Panc1 (cell line): ENCODE data around the gene MSRB1. TPM values are rescaled to one million over a fixed set of nuclear protein-coding genes. Genes with fewer than 3 reads are reported as not detected.

Source experiments
- ATAC-seq: fragments of 200-7000 bp; cut with Tn5 transposase; 2 replicates; pipeline ENCODE4 v1.9.1; 2020; ENCODE audit warnings: mild to moderate bottlenecking, moderate library complexity
- BruUV-seq: library from RNA; stranded (reverse); fragments of 400-500 nt; replicated peaks from 2 replicates; lab custom pipeline; 2021; lab: Mats Ljungman, UMichigan
- CTCF ChIA-PET: fragments of 300-600 bp; sonication (Branson Sonifier 250); formaldehyde crosslinking; loops from one replicate; lab custom pipeline; 2022; ENCODE audit warnings: antibody characterized with exemption; lab: Charles Lee
- POLR2A ChIA-PET: fragments of 300-600 bp; sonication (Branson Sonifier 250); formaldehyde crosslinking; loops from one replicate; lab custom pipeline; 2022; ENCODE audit warnings: antibody characterized with exemption; lab: Charles Lee
- DNase-seq: peaks from one replicate; pipeline ENCODE4 v3.0.0-alpha.2; 2010; ENCODE audit warnings: low read depth, low spot score
- H3K27ac ChIP-seq: 2 replicates; pipeline ENCODE4 v1.5.1; 2011; ENCODE audit warnings: mild to moderate bottlenecking, low read length, inconsistent platforms
- H3K27me3 ChIP-seq: fragments of 200-500 bp; sonication (Bioruptor generic); 2 replicates; pipeline ENCODE4 v1.6.0; 2014; ENCODE audit warnings: low read length, inconsistent platforms; ENCODE audit not compliant: control insufficient read depth, insufficient read depth
- H3K36me3 ChIP-seq: fragments of 200-500 bp; sonication (Bioruptor generic); 2 replicates; pipeline ENCODE4 v1.5.1; 2014; ENCODE audit warnings: inconsistent platforms, mild to moderate bottlenecking, low read length, moderate library complexity; ENCODE audit not compliant: control insufficient read depth, insufficient read depth
- H3K4me1 ChIP-seq: 2 replicates; pipeline ENCODE4 v1.5.1; 2011; ENCODE audit warnings: inconsistent platforms, mild to moderate bottlenecking, low read length, moderate library complexity; ENCODE audit not compliant: control insufficient read depth, insufficient read depth
- H3K4me3 ChIP-seq, 2 experiments: 2 replicates each; pipeline ENCODE4 v1.5.1; 2011 to 2012; ENCODE audit warnings: low read depth in 2 of 2, low read length in 2 of 2, mild to moderate bottlenecking in 2 of 2, inconsistent platforms in 1 of 2, moderate library complexity in 1 of 2
- H3K9me3 ChIP-seq: fragments of 200-500 bp; sonication (Bioruptor generic); 2 replicates; pipeline ENCODE4 v1.5.1; 2014; ENCODE audit warnings: low read depth, mild to moderate bottlenecking, inconsistent platforms, low read length, moderate library complexity; ENCODE audit not compliant: control insufficient read depth, insufficient read depth
- POLR2AphosphoS5 ChIP-seq: IDR thresholded peaks from 2 replicates; pipeline ENCODE4 v1.6.1; 2012; ENCODE audit warnings: mild to moderate bottlenecking, low read depth, low read length, moderate library complexity
- REST ChIP-seq, 2 experiments: IDR thresholded peaks; 2 replicates each; pipeline ENCODE4 v1.6.1; 2011 to 2012; ENCODE audit warnings: low read depth in 2 of 2, control low read depth in 1 of 2, low read length in 1 of 2, mild to moderate bottlenecking in 1 of 2, moderate library complexity in 1 of 2; ENCODE audit not compliant: insufficient read depth in 1 of 2
- SIN3A ChIP-seq: IDR thresholded peaks from 2 replicates; pipeline ENCODE4 v1.6.1; 2012; ENCODE audit warnings: low read depth, mild to moderate bottlenecking, low read length, moderate library complexity, borderline replicate concordance; ENCODE audit not compliant: insufficient read depth
- TCF7L2 ChIP-seq: IDR thresholded peaks from 2 replicates; pipeline ENCODE4 v1.6.1; 2011; ENCODE audit warnings: mild to moderate bottlenecking, low read depth, low read length, inconsistent platforms
- in situ Hi-C: cut with HindIII; loops from 2 replicates; pipeline ENCODE4 v1.10.0; 2016; ENCODE audit warnings: low sequenced_read_pairs, low pct_unique_long_range_greater_than_20kb
- intact Hi-C: fragments of 100-400 bp; cut with micrococcal nuclease; formaldehyde crosslinking; loops from one replicate; pipeline ENCODE4 v1.10.0; 2022; ENCODE audit not compliant: unreplicated experiment
- total RNA-seq: library from RNA; stranded (reverse); gene quantifications from one replicate; pipeline ENCODE4 v1.2.1, GENCODE V29; 2021; ENCODE audit not compliant: unreplicated experiment
- TF ChIP-seq, protein P1 (sequence below): fragments of 450-650 bp; IDR thresholded peaks from 2 replicates; pipeline ENCODE4 v1.5.1; 2017; ENCODE audit warnings: mild to moderate bottlenecking

The MSRB1 gene
- total RNA-seq, 1 experiment from 2014 or later, result 25.3 TPM

DNA sequence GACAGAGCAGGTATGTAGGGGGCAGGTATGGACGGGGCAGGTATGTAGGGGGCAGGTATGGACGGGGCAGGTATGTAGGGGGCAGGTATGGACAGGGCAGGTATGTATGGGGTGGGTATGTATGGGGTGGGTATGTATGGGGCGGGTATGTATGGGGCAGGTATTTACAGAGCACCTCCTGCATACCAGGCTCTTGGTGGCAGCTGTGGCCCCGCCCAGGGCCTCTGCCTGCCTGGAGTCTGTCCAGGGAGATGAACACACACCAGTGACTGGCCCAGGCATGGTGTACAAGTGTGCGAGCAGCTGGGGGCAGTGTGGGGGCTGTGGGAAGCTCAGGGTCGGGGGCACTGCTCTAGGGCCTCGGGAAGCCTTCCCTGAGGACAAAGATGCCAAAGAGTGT, 7.0 kb upstream of the MSRB1 start:
- POLR2A ChIA-PET, result no interaction called here

DNA sequence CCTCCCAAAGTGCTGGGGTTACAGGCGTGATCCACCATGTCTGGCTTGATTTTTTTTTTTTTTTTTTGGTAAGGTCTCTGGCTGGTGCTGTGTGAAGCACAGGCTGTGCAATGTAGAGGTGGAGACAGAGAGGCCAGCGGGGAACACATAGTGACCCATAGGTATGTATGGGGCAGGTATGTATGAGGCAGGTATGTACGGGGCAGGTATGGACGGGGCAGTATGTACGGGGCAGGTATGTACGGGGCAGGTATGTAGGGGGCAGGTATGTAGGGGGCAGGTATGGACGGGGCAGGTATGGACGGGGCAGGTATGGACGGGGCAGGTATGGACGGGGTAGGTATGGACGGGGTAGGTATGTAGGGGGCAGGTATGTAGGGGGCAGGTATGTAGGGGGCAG, 6.5 kb upstream of the MSRB1 start:
- CTCF ChIA-PET, result no interaction called here
- POLR2A ChIA-PET, result no interaction called here

More for the DNA sequence above, 7.0 kb upstream of the MSRB1 start:
- H3K9me3 ChIP-seq, result no peaks in the 10 kb centered on the region
- no peaks in the 10 kb centered on the region for H3K27me3 ChIP-seq
- CTCF ChIA-PET, result no interaction called here
- H3K4me3 ChIP-seq, result no peak overlapping the region
- H3K27ac ChIP-seq, result no peak overlapping the region
- intact Hi-C loops, result no loop called here
- DNase-seq (no peak), ATAC-seq (peak; percentile 58)
- in situ Hi-C loops, result no loop called here
- no peaks in the 10 kb centered on the region for H3K4me1 ChIP-seq
- TF ChIP-seq, protein P1, sequence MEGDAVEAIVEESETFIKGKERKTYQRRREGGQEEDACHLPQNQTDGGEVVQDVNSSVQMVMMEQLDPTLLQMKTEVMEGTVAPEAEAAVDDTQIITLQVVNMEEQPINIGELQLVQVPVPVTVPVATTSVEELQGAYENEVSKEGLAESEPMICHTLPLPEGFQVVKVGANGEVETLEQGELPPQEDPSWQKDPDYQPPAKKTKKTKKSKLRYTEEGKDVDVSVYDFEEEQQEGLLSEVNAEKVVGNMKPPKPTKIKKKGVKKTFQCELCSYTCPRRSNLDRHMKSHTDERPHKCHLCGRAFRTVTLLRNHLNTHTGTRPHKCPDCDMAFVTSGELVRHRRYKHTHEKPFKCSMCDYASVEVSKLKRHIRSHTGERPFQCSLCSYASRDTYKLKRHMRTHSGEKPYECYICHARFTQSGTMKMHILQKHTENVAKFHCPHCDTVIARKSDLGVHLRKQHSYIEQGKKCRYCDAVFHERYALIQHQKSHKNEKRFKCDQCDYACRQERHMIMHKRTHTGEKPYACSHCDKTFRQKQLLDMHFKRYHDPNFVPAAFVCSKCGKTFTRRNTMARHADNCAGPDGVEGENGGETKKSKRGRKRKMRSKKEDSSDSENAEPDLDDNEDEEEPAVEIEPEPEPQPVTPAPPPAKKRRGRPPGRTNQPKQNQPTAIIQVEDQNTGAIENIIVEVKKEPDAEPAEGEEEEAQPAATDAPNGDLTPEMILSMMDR, result no peak
- TF ChIP-seq POLR2AphosphoS5 (no peak), REST (IDR thresholded peaks at IDR 0.05; ENCODE audit: insufficient read depth in 1 of 2, low read depth in 2 of 2, low read length in 1 of 2) (no peak), TCF7L2 (no peak), SIN3A (no peak)
- BruUV-seq, result no TSS peak
- H3K36me3 ChIP-seq, result no peaks in the 10 kb centered on the region

More for the DNA sequence above, 6.5 kb upstream of the MSRB1 start:
- in situ Hi-C loops (no loop called here), intact Hi-C loops (no loop called here)
- H3K27me3 ChIP-seq, result no peaks in the 10 kb centered on the region
- H3K4me1 ChIP-seq, result no peaks in the 10 kb centered on the region
- TF ChIP-seq SIN3A (no peak), POLR2AphosphoS5 (no peak), REST (IDR thresholded peaks at IDR 0.05; ENCODE audit: insufficient read depth in 1 of 2, low read depth in 2 of 2, low read length in 1 of 2) (no peak), TCF7L2 (no peak)
- TF ChIP-seq, protein P1, result no peak
- H3K27ac ChIP-seq, result no peak overlapping the region
- DNase-seq, result no peak
- no TSS peak for BruUV-seq
- ATAC-seq, result no peak
- H3K4me3 ChIP-seq, result no peak overlapping the region
- no peaks in the 10 kb centered on the region for H3K9me3 ChIP-seq
- H3K36me3 ChIP-seq, result no peaks in the 10 kb centered on the region
